HepG2 (cell line): ENCODE measurements around the gene PHB1. TPM values are rescaled to one million over a fixed set of nuclear protein-coding genes. Genes with fewer than 3 reads are reported as not detected.

Source experiments
- CREB1 ChIP-seq, 2 experiments: fragments of 450-650 bp in 1 of 2; IDR thresholded peaks; 2 replicates each; pipeline ENCODE4 v1.6.1; 2016 to 2017; ENCODE audit warnings: control low read depth in 1 of 2, mild to moderate bottlenecking in 1 of 2, missing compliant biosample characterization in 1 of 2, missing genetic modification characterization in 1 of 2
- DR1 ChIP-seq: sonication (generic); formaldehyde crosslinking; IDR thresholded peaks from 2 replicates; pipeline ENCODE4 v1.8.0; 2021; ENCODE audit warnings: mild to moderate bottlenecking, missing genetic modification reagents, inconsistent platforms
- HBP1 ChIP-seq: IDR thresholded peaks from 2 replicates; pipeline ENCODE4 v1.6.1; 2016; ENCODE audit warnings: low read depth, control low read depth
- KDM5B ChIP-seq: sonication (generic); formaldehyde crosslinking; IDR thresholded peaks from 2 replicates; pipeline ENCODE4 v1.4.0; 2020; ENCODE audit warnings: missing genetic modification reagents, mild to moderate bottlenecking, borderline replicate concordance
- MTA1 ChIP-seq: sonication (generic); formaldehyde crosslinking; IDR thresholded peaks from 2 replicates; pipeline ENCODE4 v1.4.0; 2020; ENCODE audit warnings: missing genetic modification reagents, mild to moderate bottlenecking, borderline replicate concordance
- NR2F1 ChIP-seq, 2 experiments: fragments of 450-650 bp in 1 of 2; formaldehyde crosslinking in 1 of 2; IDR thresholded peaks; 2 replicates each; pipeline versions ENCODE4 v1.5.0 to v1.6.1; 2016 to 2020; ENCODE audit warnings: mild to moderate bottlenecking in 1 of 2, missing compliant biosample characterization in 1 of 2, missing genetic modification reagents in 1 of 2, moderate library complexity in 1 of 2
- ZKSCAN8 ChIP-seq: IDR thresholded peaks from 2 replicates; pipeline ENCODE4 v1.6.1; 2016; ENCODE audit warnings: borderline replicate concordance, missing genetic modification reagents, missing compliant biosample characterization
- ZNF329 ChIP-seq: sonication (generic); formaldehyde crosslinking; IDR thresholded peaks from 2 replicates; pipeline ENCODE4 v1.9.0; 2021; ENCODE audit warnings: low read depth, mild to moderate bottlenecking, missing genetic modification reagents
- ZNF430 ChIP-seq: sonication (generic); formaldehyde crosslinking; IDR thresholded peaks from 2 replicates; pipeline ENCODE4 v1.9.0; 2021; ENCODE audit warnings: mild to moderate bottlenecking, missing genetic modification reagents
- ZNF441 ChIP-seq: sonication (generic); formaldehyde crosslinking; IDR thresholded peaks from 2 replicates; pipeline ENCODE4 v1.7.0; 2021; ENCODE audit warnings: missing genetic modification reagents, borderline replicate concordance
- ZNF512 ChIP-seq: sonication (generic); formaldehyde crosslinking; IDR thresholded peaks from 2 replicates; pipeline ENCODE4 v1.4.0; 2020; ENCODE audit warnings: mild to moderate bottlenecking, missing genetic modification reagents
- ZNF746 ChIP-seq: sonication (generic); formaldehyde crosslinking; IDR thresholded peaks from 2 replicates; pipeline ENCODE4 v1.8.0; 2022; ENCODE audit warnings: mild to moderate bottlenecking, missing genetic modification reagents
- ZSCAN25 ChIP-seq: sonication (generic); formaldehyde crosslinking; IDR thresholded peaks from 2 replicates; pipeline ENCODE4 v1.8.0; 2022; ENCODE audit warnings: mild to moderate bottlenecking, missing genetic modification reagents
- polyA plus RNA-seq, 8 experiments: library from polyadenylated mRNA; depleted of rRNA in 3 of 8; stranded (reverse) in 7 of 8; unstranded in 1 of 8; fragments of >200 nt; fragmentation: Illumina TruSeq in 4 of 8; extraction: Trizol in 4 of 8; gene quantifications; 2 replicates each; pipeline versions ENCODE4 v1.2.1 to v1.2.3, GENCODE V29; 2011 to 2016; ENCODE audit warnings: low read depth in 4 of 8, missing spikeins in 1 of 8, mixed read lengths in 1 of 8; ENCODE audit not compliant: insufficient read depth in 1 of 8
- total RNA-seq, 5 experiments: library from RNA; depleted of rRNA; stranded (reverse); fragments of >200 nt; fragmentation: Illumina TruSeq; extraction: Trizol; gene quantifications; 2 replicates each; pipeline ENCODE4 v1.2.3, GENCODE V29; 2016; ENCODE audit warnings: low read depth in 1 of 5
- TF ChIP-seq, protein P1 (sequence below): sonication (generic); formaldehyde crosslinking; IDR thresholded peaks from 2 replicates; pipeline ENCODE4 v1.5.1; 2020; ENCODE audit warnings: mild to moderate bottlenecking, moderate library complexity, missing genetic modification reagents
- TF ChIP-seq, protein P2 (sequence below): fragments of 450-650 bp; IDR thresholded peaks from 2 replicates; pipeline ENCODE4 v1.6.1; 2017; ENCODE audit warnings: mild to moderate bottlenecking
- TF ChIP-seq, protein P3 (sequence below): sonication (generic); formaldehyde crosslinking; conservative IDR thresholded peaks from 2 replicates; pipeline ENCODE4 v1.8.1; 2023; ENCODE audit warnings: missing genetic modification reagents

The PHB1 gene
- total and polyA plus RNA-seq, 2 of the 13 experiments (the other 11 are each of a cell fraction or from before 2014, with no cell fraction given): 515 to 688 TPM

DNA sequence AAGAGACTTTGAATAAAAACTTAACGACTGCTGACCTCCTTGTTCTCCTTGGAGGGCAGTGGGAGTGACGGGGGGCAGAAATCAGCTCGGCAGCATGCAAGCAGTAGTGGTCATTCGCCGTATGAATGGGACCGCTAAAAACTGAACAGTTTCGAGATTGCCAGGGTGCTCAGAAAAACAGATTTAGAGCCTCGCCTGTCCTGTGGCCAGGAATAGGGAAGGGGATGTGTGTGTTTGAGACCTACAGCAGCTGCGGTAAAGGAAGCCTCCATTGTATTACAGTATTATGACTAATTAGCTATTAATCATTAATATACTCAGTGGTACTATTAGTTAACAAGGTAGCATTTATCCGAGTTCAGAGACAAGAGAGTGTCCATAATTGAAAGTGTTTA, 52.0 kb downstream of the PHB1 start (continued):
- TF ChIP-seq, protein P1, sequence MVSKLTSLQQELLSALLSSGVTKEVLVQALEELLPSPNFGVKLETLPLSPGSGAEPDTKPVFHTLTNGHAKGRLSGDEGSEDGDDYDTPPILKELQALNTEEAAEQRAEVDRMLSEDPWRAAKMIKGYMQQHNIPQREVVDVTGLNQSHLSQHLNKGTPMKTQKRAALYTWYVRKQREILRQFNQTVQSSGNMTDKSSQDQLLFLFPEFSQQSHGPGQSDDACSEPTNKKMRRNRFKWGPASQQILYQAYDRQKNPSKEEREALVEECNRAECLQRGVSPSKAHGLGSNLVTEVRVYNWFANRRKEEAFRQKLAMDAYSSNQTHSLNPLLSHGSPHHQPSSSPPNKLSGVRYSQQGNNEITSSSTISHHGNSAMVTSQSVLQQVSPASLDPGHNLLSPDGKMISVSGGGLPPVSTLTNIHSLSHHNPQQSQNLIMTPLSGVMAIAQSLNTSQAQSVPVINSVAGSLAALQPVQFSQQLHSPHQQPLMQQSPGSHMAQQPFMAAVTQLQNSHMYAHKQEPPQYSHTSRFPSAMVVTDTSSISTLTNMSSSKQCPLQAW (CRISPR knock-in tag): peak; percentile 5; the same call in 1 of the 2 replicates
- TF ChIP-seq ZNF430 (CRISPR knock-in tag) (peak; percentile 3; the same call in 1 of the 2 replicates), DR1 (no peak), CREB1 (IDR thresholded peaks at IDR 0.05) (no peak), CREB1 (CRISPR knock-in tag; IDR thresholded peaks at IDR 0.05) (no peak), ZKSCAN8 (no peak), ZNF746 (no peak; the same call in 1 of the 2 replicates), ZNF329 (CRISPR knock-in tag) (no peak), ZSCAN25 (no peak), MTA1 (no peak), KDM5B (CRISPR knock-in tag) (no peak; the same call in 1 of the 2 replicates), ZNF441 (CRISPR knock-in tag) (0 out of 2 replicates have a peak, but pooled peaks have one; percentile 41), ZNF512 (CRISPR knock-in tag) (peak; percentile 88; the same call in 1 of the 2 replicates), NR2F1 (CRISPR knock-in tag; IDR thresholded peaks at IDR 0.05) (peak in 1 of 2 experiments; percentile 32; a peak in 1 of 4 replicates), HBP1 (CRISPR knock-in tag) (0 out of 2 replicates have a peak, but pooled peaks have one; percentile 31)
- TF ChIP-seq, protein P2, sequence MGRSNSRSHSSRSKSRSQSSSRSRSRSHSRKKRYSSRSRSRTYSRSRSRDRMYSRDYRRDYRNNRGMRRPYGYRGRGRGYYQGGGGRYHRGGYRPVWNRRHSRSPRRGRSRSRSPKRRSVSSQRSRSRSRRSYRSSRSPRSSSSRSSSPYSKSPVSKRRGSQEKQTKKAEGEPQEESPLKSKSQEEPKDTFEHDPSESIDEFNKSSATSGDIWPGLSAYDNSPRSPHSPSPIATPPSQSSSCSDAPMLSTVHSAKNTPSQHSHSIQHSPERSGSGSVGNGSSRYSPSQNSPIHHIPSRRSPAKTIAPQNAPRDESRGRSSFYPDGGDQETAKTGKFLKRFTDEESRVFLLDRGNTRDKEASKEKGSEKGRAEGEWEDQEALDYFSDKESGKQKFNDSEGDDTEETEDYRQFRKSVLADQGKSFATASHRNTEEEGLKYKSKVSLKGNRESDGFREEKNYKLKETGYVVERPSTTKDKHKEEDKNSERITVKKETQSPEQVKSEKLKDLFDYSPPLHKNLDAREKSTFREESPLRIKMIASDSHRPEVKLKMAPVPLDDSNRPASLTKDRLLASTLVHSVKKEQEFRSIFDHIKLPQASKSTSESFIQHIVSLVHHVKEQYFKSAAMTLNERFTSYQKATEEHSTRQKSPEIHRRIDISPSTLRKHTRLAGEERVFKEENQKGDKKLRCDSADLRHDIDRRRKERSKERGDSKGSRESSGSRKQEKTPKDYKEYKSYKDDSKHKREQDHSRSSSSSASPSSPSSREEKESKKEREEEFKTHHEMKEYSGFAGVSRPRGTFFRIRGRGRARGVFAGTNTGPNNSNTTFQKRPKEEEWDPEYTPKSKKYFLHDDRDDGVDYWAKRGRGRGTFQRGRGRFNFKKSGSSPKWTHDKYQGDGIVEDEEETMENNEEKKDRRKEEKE: no peak
- TF ChIP-seq, protein P3, sequence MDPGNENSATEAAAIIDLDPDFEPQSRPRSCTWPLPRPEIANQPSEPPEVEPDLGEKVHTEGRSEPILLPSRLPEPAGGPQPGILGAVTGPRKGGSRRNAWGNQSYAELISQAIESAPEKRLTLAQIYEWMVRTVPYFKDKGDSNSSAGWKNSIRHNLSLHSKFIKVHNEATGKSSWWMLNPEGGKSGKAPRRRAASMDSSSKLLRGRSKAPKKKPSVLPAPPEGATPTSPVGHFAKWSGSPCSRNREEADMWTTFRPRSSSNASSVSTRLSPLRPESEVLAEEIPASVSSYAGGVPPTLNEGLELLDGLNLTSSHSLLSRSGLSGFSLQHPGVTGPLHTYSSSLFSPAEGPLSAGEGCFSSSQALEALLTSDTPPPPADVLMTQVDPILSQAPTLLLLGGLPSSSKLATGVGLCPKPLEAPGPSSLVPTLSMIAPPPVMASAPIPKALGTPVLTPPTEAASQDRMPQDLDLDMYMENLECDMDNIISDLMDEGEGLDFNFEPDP (CRISPR knock-in tag): no peak
